Globus pallidus (tissue), 1 donor: ENCODE measurements around the gene MBNL1.
A peak's percentile ranks its signal among the peaks of the same experiment; 100 is the strongest.

Experiments
- DNase-seq: peaks from one replicate; pipeline ENCODE4 v3.0.0-alpha.2; 2015; ENCODE audit warnings: low spot score

Gene MBNL1, protein sequence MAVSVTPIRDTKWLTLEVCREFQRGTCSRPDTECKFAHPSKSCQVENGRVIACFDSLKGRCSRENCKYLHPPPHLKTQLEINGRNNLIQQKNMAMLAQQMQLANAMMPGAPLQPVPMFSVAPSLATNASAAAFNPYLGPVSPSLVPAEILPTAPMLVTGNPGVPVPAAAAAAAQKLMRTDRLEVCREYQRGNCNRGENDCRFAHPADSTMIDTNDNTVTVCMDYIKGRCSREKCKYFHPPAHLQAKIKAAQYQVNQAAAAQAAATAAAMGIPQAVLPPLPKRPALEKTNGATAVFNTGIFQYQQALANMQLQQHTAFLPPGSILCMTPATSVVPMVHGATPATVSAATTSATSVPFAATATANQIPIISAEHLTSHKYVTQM

DNA sequence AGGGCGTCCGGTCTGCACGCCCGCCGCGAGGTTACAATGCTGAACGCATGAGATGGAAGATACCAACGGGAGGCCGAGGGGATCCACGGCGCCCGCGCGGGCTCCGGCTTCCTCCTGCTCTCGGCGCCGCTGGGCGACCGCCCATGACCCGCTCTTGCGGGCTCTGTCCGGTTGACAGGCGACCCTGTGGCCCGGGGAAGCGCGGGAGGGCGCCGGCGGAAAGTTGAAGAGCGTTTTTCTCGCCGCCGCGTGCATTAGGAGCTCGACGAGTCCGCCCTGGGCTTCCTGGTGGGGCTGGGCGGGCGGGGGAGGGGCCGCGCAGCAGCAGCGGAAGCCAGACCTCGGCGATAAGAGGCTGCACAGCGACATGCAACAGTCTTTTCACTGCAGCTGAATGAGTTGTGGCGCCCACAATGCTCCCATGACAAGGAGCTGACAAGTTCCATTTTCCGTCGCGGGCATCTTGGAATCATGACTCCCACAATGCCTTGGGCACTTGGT lies at the start of gene MBNL1:
MBNL1 (plus strand) TSS at position 375 of the 501 bp plus-strand sequence. CDS start 31,265 bp downstream, outside the sequence.
- DNase-seq: peak; percentile 88

DNA sequence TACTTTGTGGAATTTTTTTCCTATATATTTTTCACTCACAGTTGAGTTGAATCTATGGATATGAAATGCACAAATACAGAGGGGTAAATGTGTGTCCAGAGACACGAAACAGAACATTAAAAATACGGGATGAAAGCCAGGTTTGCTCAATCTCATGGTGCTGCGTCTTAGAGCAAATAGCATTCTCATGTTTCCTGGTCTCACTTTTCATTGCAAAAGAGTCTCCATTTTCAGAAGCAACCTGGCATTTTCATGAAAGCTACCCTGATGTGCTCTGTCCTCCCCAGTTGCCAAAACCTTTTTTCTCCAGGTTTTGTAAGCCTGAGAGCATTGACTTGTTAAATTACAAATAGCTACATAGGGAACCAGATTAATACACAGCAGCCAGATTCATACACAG lies 49.5 kb upstream of the MBNL1 start:
- DNase-seq: no peak

DNA sequence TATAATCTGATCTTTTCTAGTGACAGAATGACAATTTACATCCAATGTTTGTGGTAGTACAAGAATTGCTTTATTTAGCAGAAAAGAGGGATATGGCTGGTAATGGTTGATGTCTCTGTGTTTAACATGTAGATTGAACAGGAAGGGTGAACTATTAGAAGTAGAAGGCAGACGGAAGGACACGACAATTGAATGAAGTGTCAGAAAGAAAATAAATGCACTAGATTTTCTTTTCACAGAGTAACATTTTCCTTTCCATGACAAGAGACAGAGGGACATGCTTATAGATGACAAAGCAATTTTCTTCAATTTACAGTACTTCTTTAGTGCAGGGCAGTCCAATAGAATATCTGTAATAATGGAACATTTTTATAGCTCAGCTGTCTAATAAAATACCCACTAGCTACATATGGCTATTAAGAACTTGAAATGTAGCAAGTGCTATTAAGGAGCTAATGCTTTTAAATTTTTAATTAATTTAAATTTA lies 48.9 kb upstream of the MBNL1 start:
- no peak for DNase-seq

DNA sequence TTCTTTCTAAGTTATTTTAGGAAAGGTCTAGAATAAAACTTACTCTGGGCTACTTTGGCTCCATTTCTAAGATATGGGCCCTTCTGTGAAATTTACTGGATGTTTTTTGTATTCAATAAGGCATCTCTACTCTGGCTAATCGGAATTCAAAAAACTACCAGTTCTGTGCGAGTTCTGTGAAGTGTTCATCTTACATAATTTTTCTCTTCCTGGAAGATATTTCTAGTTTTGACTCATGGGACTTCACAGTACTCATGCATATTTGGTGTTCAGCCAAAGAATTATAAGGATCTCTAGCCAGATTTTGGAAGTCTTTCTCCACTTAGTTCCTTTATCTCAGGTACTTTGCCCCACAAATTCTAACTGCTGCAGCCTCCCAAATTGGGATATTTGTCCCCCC lies 46.4 kb upstream of the MBNL1 start:
- no peak for DNase-seq

DNA sequence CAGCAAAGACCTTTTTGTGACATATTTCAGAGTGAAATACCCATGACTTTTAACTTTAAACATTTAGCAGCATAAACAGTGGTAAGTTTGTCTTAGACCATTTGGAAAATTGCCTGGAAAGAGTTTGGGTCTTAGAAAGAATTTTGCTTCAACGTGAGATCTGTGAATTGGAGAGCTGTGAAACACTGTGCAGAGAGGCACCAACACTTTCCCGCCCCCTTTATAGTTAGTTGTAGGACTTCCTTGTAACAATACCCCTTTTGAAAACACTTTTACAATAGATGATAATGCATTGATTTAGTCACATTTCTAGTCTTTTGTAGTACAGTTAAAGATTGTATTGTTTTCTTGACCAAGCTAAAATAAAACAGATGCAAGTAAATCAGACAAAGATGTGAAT lies 43.5 kb upstream of the MBNL1 start:
- DNase-seq: peak; percentile 68

DNA sequence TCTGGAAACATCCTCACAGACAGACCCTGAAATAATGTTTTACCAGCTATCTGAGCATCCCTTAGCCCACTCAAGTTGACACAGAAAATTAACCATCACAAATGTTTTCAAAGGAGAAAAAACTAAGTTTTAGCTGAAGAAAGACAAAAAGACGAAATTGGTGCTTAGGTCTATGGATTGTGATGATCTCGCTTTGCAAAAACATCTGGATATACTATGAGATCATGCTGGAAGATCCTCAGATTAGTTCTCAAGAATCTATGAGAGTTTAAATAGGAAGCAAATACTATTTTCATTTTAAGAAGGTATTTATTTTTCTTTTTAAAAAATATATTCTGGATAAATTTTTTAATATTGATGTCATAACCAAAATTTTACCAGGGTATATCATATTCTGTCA lies 42.6 kb upstream of the MBNL1 start:
- DNase-seq: no peak

DNA sequence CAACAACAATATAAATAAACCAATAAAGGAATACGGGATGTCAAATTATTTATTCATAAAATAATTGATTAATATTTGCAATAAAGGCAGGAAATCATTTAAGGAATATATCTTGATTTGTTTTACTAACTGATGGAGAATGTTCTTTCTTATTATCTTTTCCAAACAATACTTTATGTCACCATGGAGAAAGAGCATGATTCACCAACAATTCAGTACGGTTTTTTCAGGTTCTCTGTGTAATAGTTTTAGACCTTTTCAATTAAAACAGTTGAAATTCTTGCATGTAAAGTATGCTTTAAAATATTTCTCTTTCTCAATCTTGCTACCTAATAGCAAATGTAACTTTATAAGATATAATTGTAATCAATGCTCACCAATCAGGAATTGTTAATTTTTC lies 41.7 kb upstream of the MBNL1 start:
- no peak for DNase-seq

DNA sequence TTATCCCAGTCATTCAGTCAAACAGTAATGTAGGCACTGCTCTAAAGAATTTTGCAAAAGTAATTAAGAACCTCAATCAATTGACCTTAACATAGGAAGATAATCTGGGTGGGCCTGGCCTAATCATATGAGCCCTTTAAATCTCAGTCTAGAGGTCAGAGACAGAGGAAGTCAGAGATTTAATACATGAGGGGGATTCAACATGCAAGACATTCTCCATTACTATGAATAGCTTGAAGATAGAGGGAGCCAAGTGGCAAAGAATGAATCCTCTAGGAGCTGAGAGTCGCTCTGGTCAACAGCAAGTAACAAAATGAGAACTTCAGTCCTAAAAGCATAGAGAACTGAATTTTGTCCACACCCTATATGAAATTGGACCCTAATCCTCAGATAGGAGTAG lies 39.0 kb upstream of the MBNL1 start:
- DNase-seq: peak; percentile 71

DNA sequence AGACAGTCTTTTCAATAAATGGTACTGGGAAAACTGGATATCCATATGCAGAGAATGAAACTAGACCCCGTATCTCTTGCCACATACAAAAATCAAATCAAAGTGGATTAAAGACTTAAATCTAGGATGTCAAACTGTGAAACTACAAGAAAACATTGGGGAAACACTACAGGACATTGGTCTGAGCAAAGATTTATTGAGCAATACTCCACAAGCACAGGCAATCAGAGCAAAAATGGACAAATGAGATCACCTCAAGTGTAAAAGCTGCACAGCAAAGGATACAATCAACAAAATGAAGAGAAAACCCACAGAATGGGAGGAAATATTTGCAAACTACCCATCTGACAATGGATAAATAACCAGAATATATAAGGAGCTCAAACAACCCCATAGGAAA lies 38.4 kb upstream of the MBNL1 start:
- DNase-seq: no peak

DNA sequence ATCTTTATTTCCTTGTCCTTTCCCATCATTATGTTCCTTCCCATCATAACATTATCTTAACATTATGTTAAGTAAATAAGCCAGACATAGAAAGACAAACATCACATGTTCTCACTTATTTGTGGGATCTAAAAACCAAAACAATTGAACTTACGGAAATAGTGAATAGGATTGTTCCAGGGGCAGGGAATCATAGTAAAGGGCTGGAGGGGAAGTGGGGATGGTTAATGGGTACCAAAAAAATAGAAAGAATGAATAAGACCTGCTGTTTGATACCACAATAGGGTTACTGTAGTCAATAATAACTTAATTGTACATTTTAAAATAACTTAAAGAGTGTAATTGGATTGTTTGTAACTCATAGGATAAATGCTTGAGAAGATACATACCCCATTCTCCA lies 36.7 kb upstream of the MBNL1 start:
- DNase-seq: no peak

DNA sequence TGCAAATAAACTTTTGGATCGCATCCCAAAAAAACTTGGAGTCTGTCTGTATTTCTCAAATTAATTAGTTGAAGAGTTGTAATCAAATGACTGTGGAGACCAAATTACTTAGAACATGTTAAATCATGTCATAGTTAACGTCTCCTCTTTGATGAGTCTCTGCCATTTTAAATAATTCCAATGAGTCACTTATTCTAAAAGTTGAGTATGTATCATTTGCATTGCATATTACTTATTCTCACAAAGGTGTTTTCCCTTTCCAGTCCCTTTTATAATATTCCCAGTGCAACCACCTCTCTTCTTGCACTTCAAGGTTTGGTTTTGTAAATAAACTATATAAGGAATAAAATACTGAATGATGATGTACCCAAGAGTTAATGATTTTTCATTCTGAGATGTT lies 36.0 kb upstream of the MBNL1 start:
- no peak for DNase-seq

DNA sequence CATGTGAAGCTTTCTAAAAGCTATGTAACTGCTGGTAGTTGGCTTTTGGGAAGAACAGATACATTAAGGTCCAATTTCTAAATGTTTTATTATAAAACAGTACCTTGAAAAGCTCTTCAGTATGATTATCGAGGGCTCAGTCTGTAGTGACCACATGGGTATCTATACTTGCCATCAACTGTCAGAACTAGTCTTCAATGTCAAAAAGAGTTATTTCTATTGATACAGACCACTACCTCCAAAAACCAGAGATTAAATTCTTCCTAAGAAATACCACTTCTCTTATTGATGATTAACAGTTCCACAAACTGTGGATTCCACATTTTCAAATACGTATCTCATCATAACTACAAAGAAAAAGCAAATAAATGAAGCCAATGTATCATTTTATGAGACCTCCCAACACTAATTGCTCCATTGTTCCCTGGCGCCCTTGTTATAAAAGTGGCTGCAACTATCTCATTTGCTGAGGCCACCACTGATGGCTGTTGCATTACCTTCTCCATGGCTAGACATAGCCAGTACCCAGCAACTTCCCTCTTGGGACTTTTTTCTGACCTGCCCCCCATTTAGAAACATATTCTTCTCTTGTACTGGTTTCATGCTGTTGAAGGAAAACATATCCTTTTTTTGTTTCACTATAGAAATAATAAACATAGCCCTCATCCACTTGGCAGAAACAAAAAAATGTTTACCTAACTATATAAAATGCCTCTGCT lies 33.9 kb upstream of the MBNL1 start:
- no peak for DNase-seq

DNA sequence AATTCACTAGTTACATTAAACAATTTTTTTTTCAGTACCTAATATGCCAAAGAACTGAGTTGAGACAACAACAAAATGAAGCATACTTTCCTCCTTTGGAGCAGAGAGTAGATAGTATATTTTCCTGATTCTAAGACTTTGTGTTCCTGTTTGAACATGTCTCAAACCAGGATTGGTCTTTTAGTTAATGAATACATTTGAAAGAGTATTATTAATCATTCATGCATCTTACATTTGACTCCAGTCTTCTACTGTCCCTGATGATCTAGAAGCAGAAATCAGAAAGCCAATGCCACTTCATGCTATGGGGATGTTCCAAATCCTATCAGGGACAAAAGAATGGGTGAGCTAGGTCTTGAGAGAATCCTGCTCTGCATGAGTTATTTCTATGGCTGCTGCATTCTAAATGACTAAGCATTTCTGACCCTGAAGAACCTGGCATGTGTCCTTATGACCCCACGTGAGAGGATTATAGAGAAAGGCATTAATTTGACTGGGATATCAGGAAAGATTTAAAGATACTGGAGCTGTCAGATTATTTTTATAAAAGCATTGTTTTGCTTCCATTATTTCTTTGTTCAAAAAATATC lies 32.9 kb upstream of the MBNL1 start:
- DNase-seq: no peak

DNA sequence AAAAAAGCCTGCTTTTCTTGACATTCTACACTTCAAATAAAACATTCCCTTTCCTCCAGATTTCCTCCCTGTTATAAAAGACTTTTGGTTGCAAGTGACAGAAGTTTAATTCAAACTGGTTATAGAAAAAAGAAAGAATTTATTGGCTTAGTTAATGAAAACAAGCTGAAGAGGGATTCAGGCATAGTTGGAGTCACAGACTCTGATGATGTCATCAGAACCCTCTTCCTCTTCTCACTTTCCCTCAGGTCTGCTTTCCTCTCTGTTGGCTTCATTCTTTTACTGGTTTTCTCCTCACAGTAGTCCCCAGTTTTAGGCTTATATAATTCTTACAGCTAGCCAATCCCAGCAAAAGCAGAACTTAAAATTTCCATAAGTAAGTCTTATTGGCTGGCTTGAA lies 32.0 kb upstream of the MBNL1 start:
- no peak for DNase-seq

DNA sequence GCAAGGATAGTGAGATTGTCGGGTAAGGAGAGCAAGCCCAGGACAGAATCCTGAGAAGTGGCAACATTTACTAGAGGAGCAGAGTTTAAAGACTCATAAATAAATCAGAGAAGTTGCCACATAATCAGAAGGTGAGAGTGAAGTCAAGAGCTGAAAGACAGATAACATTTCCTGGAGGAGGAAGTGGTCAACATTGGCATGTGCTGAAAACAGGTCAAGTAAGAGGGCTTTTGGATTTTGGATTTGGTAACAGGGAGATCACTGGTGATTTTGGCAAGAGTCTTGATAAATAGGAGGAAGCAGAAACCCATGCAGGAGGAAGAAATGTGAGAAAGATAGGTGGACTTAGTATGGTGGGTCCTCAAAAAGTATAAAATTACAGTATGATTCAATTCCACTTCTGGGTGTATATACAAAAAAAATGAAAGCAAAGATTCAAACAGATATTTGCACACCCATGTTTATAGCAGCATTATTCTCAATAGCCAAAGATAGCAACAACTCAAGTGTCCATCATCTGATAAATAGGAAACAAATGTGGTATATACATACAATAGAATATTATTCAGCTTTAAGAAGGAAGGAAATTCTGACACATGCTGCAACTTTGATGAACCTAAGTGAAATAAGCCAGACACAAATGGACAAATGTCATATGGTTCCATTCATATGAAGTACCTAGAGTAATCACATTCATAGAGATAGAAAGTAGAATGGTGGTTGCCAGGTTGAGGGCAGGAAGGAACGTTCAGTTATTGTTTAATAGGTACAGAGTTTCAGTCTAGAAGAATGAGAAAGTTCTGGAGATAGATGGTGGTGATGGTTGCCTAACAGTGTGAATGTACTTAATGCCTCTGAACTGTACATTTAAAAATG lies 27.3 kb upstream of the MBNL1 start:
- no peak for DNase-seq

DNA sequence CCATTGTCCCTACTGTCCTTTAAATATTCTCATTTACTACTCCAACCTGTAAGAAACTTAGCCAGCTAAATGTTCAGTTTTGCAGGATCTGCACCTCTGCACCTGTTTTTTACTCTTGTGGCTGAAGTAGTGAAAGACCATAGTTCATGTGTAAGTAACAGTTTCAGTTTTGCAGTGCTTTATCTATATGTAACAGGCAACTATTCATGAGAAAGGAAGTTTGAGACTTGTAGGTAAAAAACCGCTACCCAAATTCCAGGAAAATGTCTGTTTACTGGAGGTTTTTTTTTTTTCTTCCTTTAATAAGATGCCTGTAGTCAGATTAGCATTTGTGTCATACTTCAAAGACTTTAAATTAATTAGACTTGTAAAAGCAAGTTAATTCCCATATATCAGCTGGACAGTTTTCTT lies 25.4 kb upstream of the MBNL1 start:
- DNase-seq: no peak

DNA sequence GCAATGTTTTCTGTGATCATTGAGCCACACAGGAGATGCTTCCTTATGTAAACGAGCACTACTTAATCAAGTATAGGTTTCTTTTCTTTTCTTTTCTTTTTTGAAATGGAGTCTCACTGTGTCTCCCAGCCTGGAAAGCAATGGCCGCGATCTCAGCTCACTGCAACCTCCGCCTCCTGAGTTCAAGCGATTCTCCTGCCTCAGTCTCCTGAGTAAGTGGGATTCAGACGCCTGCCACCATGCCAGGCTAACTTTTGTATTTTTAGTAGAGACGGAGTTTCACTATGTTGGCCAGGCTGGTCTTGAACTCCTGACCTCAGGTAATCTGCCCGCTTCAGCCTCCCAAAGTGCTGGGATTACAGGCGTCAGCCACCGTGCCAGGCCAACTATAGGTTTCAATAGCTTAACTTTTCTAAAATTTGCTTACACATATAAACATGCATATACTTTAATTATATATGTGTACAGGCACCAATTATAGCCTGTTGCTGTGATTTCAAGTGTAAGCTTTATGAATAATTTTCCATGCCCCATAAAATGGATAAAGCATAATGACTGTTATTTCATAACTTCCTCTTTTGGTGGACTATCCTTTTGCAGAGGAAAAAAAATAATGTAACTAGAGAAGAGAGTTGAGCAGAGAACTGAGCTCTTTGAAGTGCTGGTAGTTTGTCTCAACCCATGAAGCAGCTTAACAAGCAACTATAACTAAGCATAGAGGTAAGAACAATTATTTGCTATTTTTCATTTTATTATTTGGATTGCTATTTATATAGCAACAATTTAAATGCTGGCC lies 24.8 kb upstream of the MBNL1 start:
- DNase-seq: no peak

DNA sequence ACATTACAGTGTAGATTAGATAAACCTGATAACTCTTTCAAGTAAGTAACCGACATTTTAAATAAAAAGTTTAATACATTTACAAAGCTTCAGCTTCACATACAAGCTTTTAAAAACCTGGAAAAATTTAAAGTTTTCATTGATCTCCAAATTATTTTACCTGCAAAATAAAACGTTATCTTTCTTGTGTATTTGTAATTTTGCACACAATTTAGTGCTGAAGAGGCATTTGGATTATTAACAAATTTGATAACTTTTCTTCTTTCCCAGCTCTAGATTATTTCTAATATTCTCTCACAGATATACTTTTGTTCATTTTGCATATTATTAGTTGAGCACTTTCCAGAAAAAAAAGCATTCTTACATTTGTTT lies 24.2 kb upstream of the MBNL1 start:
- DNase-seq: no peak

DNA sequence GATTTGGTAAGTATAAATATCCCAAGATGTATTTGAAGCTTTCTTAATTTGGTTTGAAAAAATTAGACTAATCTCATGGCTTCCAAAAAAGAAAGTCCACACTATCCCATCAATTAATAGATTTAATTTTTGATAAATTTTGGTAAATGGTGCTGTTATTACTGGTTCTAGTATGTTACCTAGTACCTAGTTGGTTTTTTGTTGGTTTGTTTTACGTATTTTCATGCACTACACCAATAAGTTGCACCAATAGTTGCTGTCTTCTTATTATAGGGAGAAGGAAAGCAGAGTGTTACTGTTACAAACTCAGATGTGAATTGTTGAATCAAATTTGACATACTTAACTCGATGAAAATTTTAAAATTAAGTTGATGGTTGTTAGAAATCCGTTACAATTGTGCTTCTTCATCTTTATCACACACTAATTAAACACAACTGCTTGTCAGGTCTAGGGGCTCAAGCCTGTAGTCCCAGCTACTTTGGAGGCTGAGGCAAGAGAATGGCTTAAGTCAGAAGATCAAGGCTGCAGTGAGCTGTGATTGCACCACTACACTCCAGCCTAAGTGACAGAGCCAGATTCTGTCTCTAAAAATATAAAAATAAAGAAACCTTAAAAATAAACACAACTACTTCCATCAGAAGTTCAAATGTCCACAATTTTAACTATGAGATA lies 23.1 kb upstream of the MBNL1 start:
- no peak for DNase-seq

DNA sequence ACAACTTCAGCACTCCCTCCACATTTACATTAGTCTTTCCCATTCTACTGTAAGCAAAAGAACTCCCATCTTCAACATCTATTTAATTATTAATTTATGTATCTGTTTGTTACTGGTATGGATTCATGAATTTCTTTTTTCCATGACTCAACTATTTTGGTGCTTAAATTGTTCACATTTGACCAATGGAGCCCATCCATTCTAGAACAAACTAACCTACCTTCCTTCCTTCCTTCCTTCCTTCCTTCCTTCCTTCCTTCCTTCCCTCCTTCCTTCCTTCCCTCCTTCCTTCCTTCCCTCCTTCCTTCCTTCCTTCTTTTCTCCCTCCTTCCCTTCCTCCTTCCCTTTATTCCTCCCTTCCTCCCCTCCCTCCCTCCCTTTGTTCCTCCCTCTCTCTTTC lies 16.8 kb upstream of the MBNL1 start:
- DNase-seq: no peak

DNA sequence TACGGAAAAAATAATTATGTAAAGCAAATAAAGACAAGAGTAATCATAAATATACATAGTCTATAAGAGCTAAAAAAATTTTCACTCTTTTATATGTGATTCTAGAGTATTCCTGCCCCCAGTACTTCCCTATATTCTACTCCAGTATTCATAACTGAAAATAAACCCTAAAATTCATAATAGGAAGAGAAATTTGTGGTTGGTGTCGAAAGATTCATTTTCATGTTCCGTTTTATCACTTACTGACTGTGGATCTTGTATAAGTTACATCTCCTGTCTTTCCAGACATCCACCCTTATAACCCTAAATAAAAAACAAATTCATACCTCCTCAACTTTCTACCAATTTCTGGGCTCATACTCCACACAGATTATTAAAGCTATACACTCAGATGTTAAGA lies 16.0 kb upstream of the MBNL1 start:
- no peak for DNase-seq
